NCI-H345 treated with DMSO at 0.1 percent for 48 hours (cell line): ENCODE results near the gene GPBAR1.
A peak's percentile ranks its signal among the peaks of the same experiment; 100 is the strongest.
"Not testable (repeated sequence)": the region's sequence is repeated elsewhere in the genome, so short reads cannot be mapped to it uniquely, and the experiment has no call there.

Experiments used
- DNase-seq: peaks from one replicate; lab custom pipeline; 2025; ENCODE audit not compliant: unreplicated experiment; lab: John Stamatoyannopoulos, UW

GPBAR1 gene

GRCh38 chr2:218266316-218266979 is 5.6 kb downstream of the GPBAR1 start:
- no peak for DNase-seq

GRCh38 chr2:218267259-218267658 is 6.4 kb downstream of the GPBAR1 start:
- no peak for DNase-seq

- DNase-seq: peak; percentile 99
Observed at GRCh38 chr2:218269900-218270720, 9.3 kb downstream of the GPBAR1 start, which contains the start of the genes AAMP and PNKD. TSS of gene AAMP (minus strand) at chr2:218270137. CDS start at chr2:218270086, 51 bp downstream. TSS of gene PNKD (plus strand) at chr2:218270519. CDS start at chr2:218270536, 17 bp downstream.

- DNase-seq: no peak
Observed at GRCh38 chr2:218270721-218271486, 10.1 kb downstream of the GPBAR1 start.

- DNase-seq: no peak
Observed at GRCh38 chr2:218271487-218271797, 10.6 kb downstream of the GPBAR1 start.

GRCh38 chr2:218271865-218272530 is 11.2 kb downstream of the GPBAR1 start:
- no peak for DNase-seq

- DNase-seq: peak; percentile 38
Observed at GRCh38 chr2:218272531-218273212, 11.9 kb downstream of the GPBAR1 start.

GRCh38 chr2:218273214-218273907 is 12.5 kb downstream of the GPBAR1 start:
- DNase-seq: not testable (repeated sequence)

GRCh38 chr2:218273908-218274249 is 13.1 kb downstream of the GPBAR1 start:
- no peak for DNase-seq

GRCh38 chr2:218274586-218274985 is 13.8 kb downstream of the GPBAR1 start:
- DNase-seq: no peak

- no peak for DNase-seq
Observed at GRCh38 chr2:218275371-218276072, 14.7 kb downstream of the GPBAR1 start.

- DNase-seq: no peak
Observed at GRCh38 chr2:218276986-218277755, 16.4 kb downstream of the GPBAR1 start.

GRCh38 chr2:218277921-218278320 is 17.1 kb downstream of the GPBAR1 start:
- no peak for DNase-seq

GRCh38 chr2:218278531-218279360 is 17.9 kb downstream of the GPBAR1 start:
- DNase-seq: no peak

GRCh38 chr2:218280260-218280870 is 19.6 kb downstream of the GPBAR1 start:
- no peak for DNase-seq

GRCh38 chr2:218281449-218281848 is 20.6 kb downstream of the GPBAR1 start:
- no peak for DNase-seq
